ENCODE data around the gene JSRP1.

The JSRP1 gene

DNA sequence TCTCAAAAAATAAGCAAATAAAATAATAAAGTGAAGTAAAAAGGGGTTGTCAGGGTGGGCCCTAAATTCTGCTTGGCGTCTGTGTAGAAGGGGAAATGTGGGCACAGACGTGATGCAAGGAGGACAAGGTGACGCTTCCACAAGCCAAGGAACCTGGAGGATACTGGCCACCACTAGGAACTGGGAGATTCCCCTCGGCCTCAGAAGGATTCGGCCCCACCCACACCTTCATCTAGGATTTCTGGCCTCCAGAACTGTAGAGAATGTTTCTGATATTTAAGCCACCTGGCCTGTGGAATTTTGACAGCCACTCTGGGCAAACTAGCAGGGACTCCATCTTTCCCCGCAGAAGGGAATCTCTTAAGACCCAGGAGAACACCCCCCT, 21.2 kb downstream of the JSRP1 start:
- H3K4me3 ChIP-seq (replicated peaks; ENCODE audit: insufficient read depth, low read length) = peak overlapping the region; percentile 78
- no peak for DNase-seq (ENCODE audit: low read depth in 1 of 2, low spot score in 1 of 2)
- H3K27me3 ChIP-seq (ENCODE audit: insufficient read depth, poor library complexity, severe bottlenecking) = no peaks in the 10 kb centered on the region
- TF ChIP-seq, protein P1, sequence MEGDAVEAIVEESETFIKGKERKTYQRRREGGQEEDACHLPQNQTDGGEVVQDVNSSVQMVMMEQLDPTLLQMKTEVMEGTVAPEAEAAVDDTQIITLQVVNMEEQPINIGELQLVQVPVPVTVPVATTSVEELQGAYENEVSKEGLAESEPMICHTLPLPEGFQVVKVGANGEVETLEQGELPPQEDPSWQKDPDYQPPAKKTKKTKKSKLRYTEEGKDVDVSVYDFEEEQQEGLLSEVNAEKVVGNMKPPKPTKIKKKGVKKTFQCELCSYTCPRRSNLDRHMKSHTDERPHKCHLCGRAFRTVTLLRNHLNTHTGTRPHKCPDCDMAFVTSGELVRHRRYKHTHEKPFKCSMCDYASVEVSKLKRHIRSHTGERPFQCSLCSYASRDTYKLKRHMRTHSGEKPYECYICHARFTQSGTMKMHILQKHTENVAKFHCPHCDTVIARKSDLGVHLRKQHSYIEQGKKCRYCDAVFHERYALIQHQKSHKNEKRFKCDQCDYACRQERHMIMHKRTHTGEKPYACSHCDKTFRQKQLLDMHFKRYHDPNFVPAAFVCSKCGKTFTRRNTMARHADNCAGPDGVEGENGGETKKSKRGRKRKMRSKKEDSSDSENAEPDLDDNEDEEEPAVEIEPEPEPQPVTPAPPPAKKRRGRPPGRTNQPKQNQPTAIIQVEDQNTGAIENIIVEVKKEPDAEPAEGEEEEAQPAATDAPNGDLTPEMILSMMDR (IDR thresholded peaks at IDR 0.05; ENCODE audit: insufficient read depth, low read length) = no peak
- no peak for TF ChIP-seq POLR2AphosphoS5 (IDR thresholded peaks at IDR 0.05; ENCODE audit: low read depth)
- no peak for TF ChIP-seq SPI1 (IDR thresholded peaks at IDR 0.05; ENCODE audit: borderline replicate concordance, low read depth)
- TF ChIP-seq, protein P2, sequence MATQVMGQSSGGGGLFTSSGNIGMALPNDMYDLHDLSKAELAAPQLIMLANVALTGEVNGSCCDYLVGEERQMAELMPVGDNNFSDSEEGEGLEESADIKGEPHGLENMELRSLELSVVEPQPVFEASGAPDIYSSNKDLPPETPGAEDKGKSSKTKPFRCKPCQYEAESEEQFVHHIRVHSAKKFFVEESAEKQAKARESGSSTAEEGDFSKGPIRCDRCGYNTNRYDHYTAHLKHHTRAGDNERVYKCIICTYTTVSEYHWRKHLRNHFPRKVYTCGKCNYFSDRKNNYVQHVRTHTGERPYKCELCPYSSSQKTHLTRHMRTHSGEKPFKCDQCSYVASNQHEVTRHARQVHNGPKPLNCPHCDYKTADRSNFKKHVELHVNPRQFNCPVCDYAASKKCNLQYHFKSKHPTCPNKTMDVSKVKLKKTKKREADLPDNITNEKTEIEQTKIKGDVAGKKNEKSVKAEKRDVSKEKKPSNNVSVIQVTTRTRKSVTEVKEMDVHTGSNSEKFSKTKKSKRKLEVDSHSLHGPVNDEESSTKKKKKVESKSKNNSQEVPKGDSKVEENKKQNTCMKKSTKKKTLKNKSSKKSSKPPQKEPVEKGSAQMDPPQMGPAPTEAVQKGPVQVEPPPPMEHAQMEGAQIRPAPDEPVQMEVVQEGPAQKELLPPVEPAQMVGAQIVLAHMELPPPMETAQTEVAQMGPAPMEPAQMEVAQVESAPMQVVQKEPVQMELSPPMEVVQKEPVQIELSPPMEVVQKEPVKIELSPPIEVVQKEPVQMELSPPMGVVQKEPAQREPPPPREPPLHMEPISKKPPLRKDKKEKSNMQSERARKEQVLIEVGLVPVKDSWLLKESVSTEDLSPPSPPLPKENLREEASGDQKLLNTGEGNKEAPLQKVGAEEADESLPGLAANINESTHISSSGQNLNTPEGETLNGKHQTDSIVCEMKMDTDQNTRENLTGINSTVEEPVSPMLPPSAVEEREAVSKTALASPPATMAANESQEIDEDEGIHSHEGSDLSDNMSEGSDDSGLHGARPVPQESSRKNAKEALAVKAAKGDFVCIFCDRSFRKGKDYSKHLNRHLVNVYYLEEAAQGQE (IDR thresholded peaks at IDR 0.05; ENCODE audit: insufficient replicate concordance, low read depth) = no peak
- TF ChIP-seq GABPA (IDR thresholded peaks at IDR 0.05; ENCODE audit: low read depth) = no peak
- peak overlapping the region; percentile 98 for H3K27ac ChIP-seq (replicated peaks)

DNA sequence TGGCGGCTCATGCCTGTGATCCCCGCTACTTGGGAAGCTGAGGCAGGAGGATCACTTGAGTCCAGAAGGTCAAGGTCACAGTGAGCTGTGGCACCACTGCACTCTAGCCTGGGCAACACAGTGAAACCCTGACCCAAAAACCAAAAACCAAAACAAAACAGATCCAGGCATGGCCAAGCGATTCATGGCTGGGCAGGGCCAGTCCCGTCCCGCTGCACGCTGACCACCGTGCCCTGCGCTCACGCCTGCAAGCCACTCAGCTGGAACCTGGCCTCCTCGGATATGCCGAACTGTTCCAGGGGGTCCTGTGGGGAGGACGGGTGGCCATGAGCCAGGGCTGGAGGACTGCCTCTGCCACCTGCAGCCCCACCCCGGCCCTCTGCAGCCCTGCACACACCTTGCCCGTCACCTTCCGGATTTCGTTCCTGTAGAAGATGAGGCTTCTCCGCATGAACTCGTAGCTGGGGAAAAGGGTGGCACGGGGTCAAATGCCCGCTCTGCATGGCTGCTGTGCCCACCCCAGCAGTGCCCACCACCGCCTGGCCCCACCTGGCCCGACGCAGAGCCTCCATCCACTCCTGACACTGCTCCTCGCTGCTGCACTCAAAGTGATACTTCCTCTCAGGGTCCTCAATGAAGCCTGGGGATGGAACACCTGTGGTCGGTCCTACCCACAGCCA, 22.5 kb downstream of the JSRP1 start:
- TF ChIP-seq POLR2AphosphoS5 (IDR thresholded peaks at IDR 0.05; ENCODE audit: low read depth) (no peak), SPI1 (IDR thresholded peaks at IDR 0.05; ENCODE audit: borderline replicate concordance, low read depth) (no peak), GABPA (IDR thresholded peaks at IDR 0.05; ENCODE audit: low read depth) (no peak)
- TF ChIP-seq, protein P1 (IDR thresholded peaks at IDR 0.05; ENCODE audit: insufficient read depth, low read length) = no peak
- TF ChIP-seq, protein P2 (IDR thresholded peaks at IDR 0.05; ENCODE audit: insufficient replicate concordance, low read depth) = no peak
- no peak overlapping the region for H3K27ac ChIP-seq (replicated peaks)
- no peak overlapping the region for H3K4me3 ChIP-seq (replicated peaks; ENCODE audit: insufficient read depth, low read length)
- DNase-seq (ENCODE audit: low read depth in 1 of 2, low spot score in 1 of 2) = no peak
- no peaks in the 10 kb centered on the region for H3K27me3 ChIP-seq (ENCODE audit: insufficient read depth, poor library complexity, severe bottlenecking)

DNA sequence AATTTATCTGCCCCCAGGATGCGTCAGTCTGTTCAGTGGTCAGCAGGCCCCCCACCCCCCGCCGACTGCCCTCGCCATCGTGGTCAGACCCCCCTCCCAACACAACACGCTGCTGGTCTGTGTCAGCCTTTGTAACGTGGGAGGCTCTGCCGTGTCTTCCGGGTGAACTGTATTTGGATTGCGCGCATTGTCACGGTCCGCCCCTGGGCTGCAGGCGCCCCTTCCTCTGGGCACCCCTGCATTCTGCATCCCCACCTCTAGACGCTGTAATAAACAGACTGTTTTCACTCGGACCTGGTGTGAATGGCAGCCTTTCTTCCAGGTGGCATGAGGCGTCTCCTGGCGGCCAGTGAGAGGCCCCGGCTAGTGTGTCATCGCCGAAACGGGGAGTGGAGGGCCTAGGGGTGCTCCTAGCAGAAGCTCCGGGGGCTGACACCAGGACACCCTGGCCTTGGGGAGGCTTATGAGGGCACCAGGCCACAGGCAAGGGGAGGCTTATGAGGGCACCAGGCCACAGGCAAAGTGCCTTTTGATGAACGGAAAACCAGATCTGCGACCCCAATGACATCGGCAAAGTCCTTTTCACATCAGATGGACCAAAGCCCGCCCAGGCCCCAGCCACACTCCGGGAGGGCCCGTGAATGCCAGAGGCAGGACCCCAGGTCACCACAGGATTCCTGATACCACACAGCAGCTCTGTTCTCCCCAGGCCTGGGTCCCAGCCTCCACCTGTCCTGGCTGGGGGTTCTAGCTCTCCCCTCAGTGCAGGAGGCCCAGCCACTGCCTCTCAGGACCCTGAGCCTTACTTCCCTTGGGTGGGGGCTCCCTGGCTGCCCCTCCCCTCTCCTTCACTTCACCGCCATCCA, 23.7 kb downstream of the JSRP1 start:
- no peak for DNase-seq (ENCODE audit: low read depth in 1 of 2, low spot score in 1 of 2)
- Histone ChIP-seq H3K27me3 (ENCODE audit: insufficient read depth, poor library complexity, severe bottlenecking) (no peaks in the 10 kb centered on the region), H3K4me3 (replicated peaks; ENCODE audit: insufficient read depth, low read length) (no peak overlapping the region), H3K27ac (replicated peaks) (no peak overlapping the region)
- TF ChIP-seq, protein P2 (IDR thresholded peaks at IDR 0.05; ENCODE audit: insufficient replicate concordance, low read depth) = no peak
- TF ChIP-seq, protein P1 (IDR thresholded peaks at IDR 0.05; ENCODE audit: insufficient read depth, low read length) = no peak
- no peak for TF ChIP-seq GABPA (IDR thresholded peaks at IDR 0.05; ENCODE audit: low read depth)
- TF ChIP-seq POLR2AphosphoS5 (IDR thresholded peaks at IDR 0.05; ENCODE audit: low read depth) = no peak
- no peak for TF ChIP-seq SPI1 (IDR thresholded peaks at IDR 0.05; ENCODE audit: borderline replicate concordance, low read depth)
